HepG2 (cell line): ENCODE results near the gene OS9. TPM values are rescaled to one million over a fixed set of nuclear protein-coding genes. Genes with fewer than 3 reads are reported as not detected.

Source experiments
- ATF1 ChIP-seq: IDR thresholded peaks from 2 replicates; pipeline ENCODE4 v1.6.1; 2016; ENCODE audit warnings: mild to moderate bottlenecking, control low read depth
- CREBL2 ChIP-seq: sonication (generic); formaldehyde crosslinking; IDR thresholded peaks from 2 replicates; pipeline ENCODE4 v1.8.1; 2023; ENCODE audit warnings: missing genetic modification reagents, mild to moderate bottlenecking, borderline replicate concordance
- EED ChIP-seq: sonication (generic); formaldehyde crosslinking; IDR thresholded peaks from 2 replicates; pipeline ENCODE4 v1.5.0; 2020; ENCODE audit warnings: mild to moderate bottlenecking, missing genetic modification reagents
- HOXA3 ChIP-seq: sonication (generic); formaldehyde crosslinking; IDR thresholded peaks from 2 replicates; pipeline ENCODE4 v1.5.0; 2020; ENCODE audit warnings: missing genetic modification reagents
- REL ChIP-seq: sonication (generic); formaldehyde crosslinking; conservative IDR thresholded peaks from 2 replicates; pipeline ENCODE4 v1.8.0; 2022; ENCODE audit warnings: mild to moderate bottlenecking, missing genetic modification reagents, moderate library complexity
- RNF2 ChIP-seq: fragments of 450-650 bp; conservative IDR thresholded peaks from 2 replicates; pipeline ENCODE4 v1.6.1; 2016; ENCODE audit warnings: low read depth
- RXRB ChIP-seq: IDR thresholded peaks from 2 replicates; pipeline ENCODE4 v1.6.1; 2016; ENCODE audit warnings: borderline replicate concordance, missing genetic modification reagents, missing compliant biosample characterization
- SPEN ChIP-seq: sonication (generic); formaldehyde crosslinking; IDR thresholded peaks from 2 replicates; pipeline ENCODE4 v1.5.1; 2020; ENCODE audit warnings: low read depth, mild to moderate bottlenecking, missing genetic modification reagents
- SRSF4 ChIP-seq: fragments of 200-400 bp; formaldehyde crosslinking; IDR thresholded peaks from one replicate; pipeline ENCODE4 v1.6.1; 2018; ENCODE audit warnings: mild to moderate bottlenecking, low read depth, low read length, moderate library complexity; ENCODE audit not compliant: poor library complexity, severe bottlenecking
- YEATS4 ChIP-seq: sonication (generic); formaldehyde crosslinking; IDR thresholded peaks from 2 replicates; pipeline ENCODE4 v1.4.0; 2020; ENCODE audit warnings: missing genetic modification reagents, borderline replicate concordance
- ZNF703 ChIP-seq: sonication (generic); formaldehyde crosslinking; IDR thresholded peaks from 2 replicates; pipeline ENCODE4 v1.5.1; 2020; ENCODE audit warnings: missing genetic modification reagents, mild to moderate bottlenecking, moderate library complexity, borderline replicate concordance
- polyA plus RNA-seq, 8 experiments: library from polyadenylated mRNA; depleted of rRNA in 3 of 8; stranded (reverse) in 7 of 8; unstranded in 1 of 8; fragments of >200 nt; fragmentation: Illumina TruSeq in 4 of 8; extraction: Trizol in 4 of 8; gene quantifications; 2 replicates each; pipeline versions ENCODE4 v1.2.1 to v1.2.3, GENCODE V29; 2011 to 2016; ENCODE audit warnings: low read depth in 4 of 8, missing spikeins in 1 of 8, mixed read lengths in 1 of 8; ENCODE audit not compliant: insufficient read depth in 1 of 8
- total RNA-seq, 5 experiments: library from RNA; depleted of rRNA; stranded (reverse); fragments of >200 nt; fragmentation: Illumina TruSeq; extraction: Trizol; gene quantifications; 2 replicates each; pipeline ENCODE4 v1.2.3, GENCODE V29; 2016; ENCODE audit warnings: low read depth in 1 of 5
- TF ChIP-seq, protein P1 (sequence below): sonication (generic); formaldehyde crosslinking; IDR thresholded peaks from 2 replicates; pipeline ENCODE4 v1.4.0; 2020; ENCODE audit warnings: missing genetic modification reagents
- TF ChIP-seq, protein P2 (sequence below): sonication (generic); formaldehyde crosslinking; IDR thresholded peaks from 2 replicates; pipeline ENCODE4 v1.5.1; 2020; ENCODE audit warnings: missing genetic modification reagents, mild to moderate bottlenecking, borderline replicate concordance
- TF ChIP-seq, protein P3 (sequence below): sonication (generic); formaldehyde crosslinking; IDR thresholded peaks from 2 replicates; pipeline ENCODE4 v1.4.0; 2020; ENCODE audit warnings: mild to moderate bottlenecking, missing genetic modification reagents

OS9 gene
- total and polyA plus RNA-seq, 2 of the 13 experiments (the other 11 are each of a cell fraction or from before 2014, with no cell fraction given) = 156 to 206 TPM

DNA sequence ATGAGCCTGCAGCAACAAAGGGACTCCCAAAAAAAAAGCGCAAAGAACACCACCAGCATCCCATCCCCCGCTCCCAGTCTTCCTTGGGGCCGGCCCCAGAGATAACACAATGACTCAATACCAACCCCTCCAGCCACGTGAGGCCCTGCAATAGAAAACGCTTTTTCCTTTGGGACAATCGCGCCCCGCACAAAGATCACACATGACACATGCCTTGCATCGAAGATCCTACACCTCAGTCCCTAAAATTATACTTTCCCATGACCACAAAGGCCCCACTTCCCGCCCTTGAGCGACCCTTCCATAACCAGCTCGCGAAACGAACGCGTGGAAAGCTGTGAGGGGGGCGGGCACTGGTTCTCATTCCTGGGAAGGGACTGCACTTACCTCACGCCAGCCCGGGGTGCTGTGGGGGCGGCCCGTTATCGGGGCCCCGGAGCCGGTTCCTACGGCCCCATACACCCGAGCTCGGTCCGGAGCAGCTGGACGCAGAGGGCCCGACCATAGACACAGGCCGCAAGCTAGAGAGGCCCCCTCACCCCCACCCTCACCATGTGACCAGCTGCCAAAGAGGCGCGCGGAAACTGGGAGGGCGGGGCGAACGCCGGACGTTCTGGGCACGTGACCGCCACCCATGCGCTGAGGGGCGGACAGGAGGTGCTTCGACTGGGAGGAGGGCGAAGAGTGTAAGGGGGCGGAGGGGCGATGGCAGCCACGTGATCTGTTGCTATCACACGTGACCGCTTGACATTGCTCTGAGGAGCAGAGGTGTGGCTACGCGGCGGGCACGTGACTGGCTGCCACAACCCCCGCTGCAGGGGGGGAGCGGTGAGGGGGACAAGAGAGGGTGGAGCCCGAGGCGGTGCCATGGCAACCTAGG lies 58.1 kb downstream of the OS9 start, which contains the start of gene CDK4 (continued):
- TF ChIP-seq HOXA3 = peak; percentile 88
- peak; percentile 94 for TF ChIP-seq SPEN (CRISPR knock-in tag)
- peak; percentile 95 for TF ChIP-seq YEATS4 (CRISPR knock-in tag)
- TF ChIP-seq, protein P1, sequence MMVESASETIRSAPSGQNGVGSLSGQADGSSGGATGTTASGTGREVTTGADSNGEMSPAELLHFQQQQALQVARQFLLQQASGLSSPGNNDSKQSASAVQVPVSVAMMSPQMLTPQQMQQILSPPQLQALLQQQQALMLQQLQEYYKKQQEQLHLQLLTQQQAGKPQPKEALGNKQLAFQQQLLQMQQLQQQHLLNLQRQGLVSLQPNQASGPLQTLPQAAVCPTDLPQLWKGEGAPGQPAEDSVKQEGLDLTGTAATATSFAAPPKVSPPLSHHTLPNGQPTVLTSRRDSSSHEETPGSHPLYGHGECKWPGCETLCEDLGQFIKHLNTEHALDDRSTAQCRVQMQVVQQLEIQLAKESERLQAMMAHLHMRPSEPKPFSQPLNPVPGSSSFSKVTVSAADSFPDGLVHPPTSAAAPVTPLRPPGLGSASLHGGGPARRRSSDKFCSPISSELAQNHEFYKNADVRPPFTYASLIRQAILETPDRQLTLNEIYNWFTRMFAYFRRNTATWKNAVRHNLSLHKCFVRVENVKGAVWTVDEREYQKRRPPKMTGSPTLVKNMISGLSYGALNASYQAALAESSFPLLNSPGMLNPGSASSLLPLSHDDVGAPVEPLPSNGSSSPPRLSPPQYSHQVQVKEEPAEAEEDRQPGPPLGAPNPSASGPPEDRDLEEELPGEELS (CRISPR knock-in tag) = peak; percentile 74
- no peak for TF ChIP-seq SRSF4
- TF ChIP-seq, protein P2, sequence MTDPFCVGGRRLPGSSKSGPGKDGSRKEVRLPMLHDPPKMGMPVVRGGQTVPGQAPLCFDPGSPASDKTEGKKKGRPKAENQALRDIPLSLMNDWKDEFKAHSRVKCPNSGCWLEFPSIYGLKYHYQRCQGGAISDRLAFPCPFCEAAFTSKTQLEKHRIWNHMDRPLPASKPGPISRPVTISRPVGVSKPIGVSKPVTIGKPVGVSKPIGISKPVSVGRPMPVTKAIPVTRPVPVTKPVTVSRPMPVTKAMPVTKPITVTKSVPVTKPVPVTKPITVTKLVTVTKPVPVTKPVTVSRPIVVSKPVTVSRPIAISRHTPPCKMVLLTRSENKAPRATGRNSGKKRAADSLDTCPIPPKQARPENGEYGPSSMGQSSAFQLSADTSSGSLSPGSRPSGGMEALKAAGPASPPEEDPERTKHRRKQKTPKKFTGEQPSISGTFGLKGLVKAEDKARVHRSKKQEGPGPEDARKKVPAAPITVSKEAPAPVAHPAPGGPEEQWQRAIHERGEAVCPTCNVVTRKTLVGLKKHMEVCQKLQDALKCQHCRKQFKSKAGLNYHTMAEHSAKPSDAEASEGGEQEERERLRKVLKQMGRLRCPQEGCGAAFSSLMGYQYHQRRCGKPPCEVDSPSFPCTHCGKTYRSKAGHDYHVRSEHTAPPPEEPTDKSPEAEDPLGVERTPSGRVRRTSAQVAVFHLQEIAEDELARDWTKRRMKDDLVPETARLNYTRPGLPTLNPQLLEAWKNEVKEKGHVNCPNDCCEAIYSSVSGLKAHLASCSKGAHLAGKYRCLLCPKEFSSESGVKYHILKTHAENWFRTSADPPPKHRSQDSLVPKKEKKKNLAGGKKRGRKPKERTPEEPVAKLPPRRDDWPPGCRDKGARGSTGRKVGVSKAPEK = peak; percentile 80; the same call in 1 of the 2 replicates
- peak; percentile 86 for TF ChIP-seq RNF2
- TF ChIP-seq RXRB = peak; percentile 81
- TF ChIP-seq, protein P3, sequence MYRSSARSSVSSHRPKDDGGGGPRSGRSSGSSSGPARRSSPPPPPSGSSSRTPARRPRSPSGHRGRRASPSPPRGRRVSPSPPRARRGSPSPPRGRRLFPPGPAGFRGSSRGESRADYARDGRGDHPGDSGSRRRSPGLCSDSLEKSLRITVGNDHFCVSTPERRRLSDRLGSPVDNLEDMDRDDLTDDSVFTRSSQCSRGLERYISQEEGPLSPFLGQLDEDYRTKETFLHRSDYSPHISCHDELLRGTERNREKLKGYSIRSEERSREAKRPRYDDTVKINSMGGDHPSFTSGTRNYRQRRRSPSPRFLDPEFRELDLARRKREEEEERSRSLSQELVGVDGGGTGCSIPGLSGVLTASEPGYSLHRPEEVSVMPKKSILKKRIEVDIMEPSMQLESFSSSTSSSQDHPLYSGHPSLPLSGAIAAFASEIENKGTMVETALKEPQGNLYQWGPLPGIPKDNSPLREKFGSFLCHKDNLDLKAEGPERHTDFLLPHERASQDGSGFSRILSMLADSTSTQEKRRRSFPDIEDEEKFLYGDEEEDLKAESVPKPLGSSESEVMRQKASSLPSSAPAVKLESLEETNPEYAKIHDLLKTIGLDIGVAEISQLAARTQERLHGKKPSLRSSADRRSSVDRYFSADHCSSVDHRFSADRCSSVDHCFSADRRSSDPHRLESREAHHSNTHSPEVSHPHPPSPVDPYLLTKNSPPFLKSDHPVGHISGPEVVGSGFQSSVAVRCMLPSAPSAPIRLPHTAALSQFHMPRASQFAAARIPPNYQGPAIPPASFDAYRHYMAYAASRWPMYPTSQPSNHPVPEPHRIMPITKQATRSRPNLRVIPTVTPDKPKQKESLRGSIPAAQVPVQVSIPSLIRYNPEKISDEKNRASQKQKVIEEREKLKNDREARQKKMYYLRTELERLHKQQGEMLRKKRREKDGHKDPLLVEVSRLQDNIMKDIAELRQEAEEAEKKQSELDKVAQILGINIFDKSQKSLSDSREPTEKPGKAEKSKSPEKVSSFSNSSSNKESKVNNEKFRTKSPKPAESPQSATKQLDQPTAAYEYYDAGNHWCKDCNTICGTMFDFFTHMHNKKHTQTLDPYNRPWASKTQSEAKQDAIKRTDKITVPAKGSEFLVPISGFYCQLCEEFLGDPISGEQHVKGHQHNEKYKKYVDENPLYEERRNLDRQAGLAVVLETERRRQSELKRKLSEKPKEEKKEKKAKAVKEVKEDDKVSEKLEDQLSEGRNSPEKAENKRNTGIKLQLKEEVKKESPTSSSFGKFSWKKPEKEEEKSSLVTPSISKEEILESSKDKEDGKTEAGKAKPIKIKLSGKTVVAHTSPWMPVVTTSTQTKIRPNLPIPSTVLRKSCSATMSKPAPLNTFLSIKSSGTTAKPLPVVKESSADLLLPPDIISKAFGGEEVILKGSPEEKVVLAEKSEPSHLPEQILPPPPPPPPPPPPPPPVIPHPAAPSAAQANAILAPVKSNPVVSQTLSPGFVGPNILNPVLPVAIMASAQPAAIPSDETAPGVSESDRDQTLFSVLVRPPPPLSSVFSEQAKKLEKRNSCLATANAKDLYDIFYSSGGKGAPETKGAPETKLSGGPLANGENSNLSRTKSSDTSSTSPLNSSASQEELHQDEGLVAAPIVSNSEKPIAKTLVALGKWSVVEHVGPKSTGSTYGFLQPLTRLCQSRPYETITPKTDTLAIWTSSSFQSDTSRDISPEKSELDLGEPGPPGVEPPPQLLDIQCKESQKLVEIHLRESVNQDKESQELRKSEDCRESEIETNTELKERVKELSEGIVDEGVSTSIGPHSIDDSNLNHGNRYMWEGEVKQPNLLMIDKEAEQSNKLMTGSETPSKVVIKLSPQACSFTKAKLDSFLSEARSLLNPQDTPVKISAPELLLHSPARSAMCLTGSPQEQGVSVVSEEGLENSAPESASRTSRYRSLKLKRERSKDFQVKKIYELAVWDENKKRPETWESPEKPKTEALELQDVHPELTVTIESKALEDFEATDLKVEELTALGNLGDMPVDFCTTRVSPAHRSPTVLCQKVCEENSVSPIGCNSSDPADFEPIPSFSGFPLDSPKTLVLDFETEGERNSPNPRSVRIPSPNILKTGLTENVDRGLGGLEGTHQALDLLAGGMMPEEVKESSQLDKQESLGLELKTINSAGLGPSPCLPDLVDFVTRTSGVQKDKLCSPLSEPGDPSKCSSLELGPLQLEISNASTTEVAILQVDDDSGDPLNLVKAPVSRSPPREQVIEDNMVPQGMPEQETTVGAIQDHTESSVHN (CRISPR knock-in tag) = no peak; the same call in none of the 2 replicates
- 0 out of 2 replicates have a peak, but pooled peaks have one; percentile 55 for TF ChIP-seq ZNF703
- TF ChIP-seq CREBL2 (CRISPR knock-in tag) = peak; percentile 82; the same call in 1 of the 2 replicates
- peak; percentile 86; the same call in 1 of the 2 replicates for TF ChIP-seq EED (CRISPR knock-in tag)
- TF ChIP-seq REL (CRISPR knock-in tag) = peak; percentile 83; the same call in 1 of the 2 replicates
- TF ChIP-seq ATF1 (CRISPR knock-in tag) = no peak
